Naive thymus-derived CD4-positive, alpha-beta T cell (primary cell): ENCODE data around the gene TOM1L2. TPM values are rescaled to one million over a fixed set of nuclear protein-coding genes. Genes with fewer than 3 reads are reported as not detected.
"Not testable (repeated sequence)": the region's sequence is repeated elsewhere in the genome, so short reads cannot be mapped to it uniquely, and the experiment has no call there.

Experiments
- ATAC-seq: fragments of 150-1000 bp; cut with Tn5 transposase; 2 replicates; pipeline ENCODE4 v1.10.0; 2021; ENCODE audit warnings: mild to moderate bottlenecking, moderate library complexity
- CTCF ChIA-PET: fragments of 350-600 bp; sonication (Branson Sonifier 250); formaldehyde crosslinking; loops from one replicate; lab custom pipeline; 2021; ENCODE audit warnings: antibody characterized with exemption; lab: Charles Lee
- POLR2A ChIA-PET: fragments of 350-600 bp; sonication (Branson Sonifier 250); formaldehyde crosslinking; loops from one replicate; lab custom pipeline; 2021; ENCODE audit warnings: antibody characterized with exemption, inconsistent platforms; lab: Charles Lee
- DNase-seq, 9 donors: peaks; one replicate each; pipeline versions ENCODE4 v3.0.0 to v3.0.0-alpha.2; 2020 to 2022; ENCODE audit warnings: mixed read lengths in 1 of 9
- H3K27ac ChIP-seq: one replicate; pipeline ENCODE4 v1.7.0; 2013; ENCODE audit warnings: mild to moderate bottlenecking, low read depth, low read length, moderate library complexity
- H3K27me3 ChIP-seq, 2 donors: one replicate each; pipeline ENCODE4 v1.7.0; 2013; ENCODE audit warnings: low read length in 2 of 2, mild to moderate bottlenecking in 2 of 2, moderate library complexity in 2 of 2; ENCODE audit not compliant: control insufficient read depth in 2 of 2, insufficient read depth in 2 of 2
- H3K36me3 ChIP-seq, 3 experiments: 1 replicate in 2 of 3; 2 replicates in 1 of 3; pipeline ENCODE4 v1.7.0; 2013; ENCODE audit warnings: low read length in 3 of 3, mild to moderate bottlenecking in 3 of 3, moderate library complexity in 1 of 3; ENCODE audit not compliant: insufficient read depth in 3 of 3, control insufficient read depth in 2 of 3
- H3K4me1 ChIP-seq, 2 donors: one replicate each; pipeline ENCODE4 v1.7.0; 2013; ENCODE audit warnings: low read length in 2 of 2, mild to moderate bottlenecking in 2 of 2, moderate library complexity in 1 of 2; ENCODE audit not compliant: control insufficient read depth in 2 of 2, insufficient read depth in 2 of 2
- H3K4me3 ChIP-seq: 2 replicates; pipeline ENCODE4 v1.7.0; 2013; ENCODE audit warnings: mild to moderate bottlenecking, low read length
- H3K9me3 ChIP-seq, 3 experiments: 1 replicate in 2 of 3; 2 replicates in 1 of 3; pipeline ENCODE4 v1.7.0; 2013; ENCODE audit warnings: low read length in 3 of 3; ENCODE audit not compliant: control insufficient read depth in 2 of 3
- H3K27ac Mint-ChIP-seq, 9 donors: one replicate each; pipeline ENCODE4 v1.8.0; 2020 to 2022; ENCODE audit warnings: mixed read lengths in 9 of 9, mild to moderate bottlenecking in 8 of 9, moderate library complexity in 5 of 9, inconsistent platforms in 2 of 9
- H3K27me3 Mint-ChIP-seq, 5 donors: one replicate each; pipeline ENCODE4 v1.8.0; 2021 to 2022; ENCODE audit warnings: mixed read lengths in 5 of 5, mild to moderate bottlenecking in 1 of 5
- H3K36me3 Mint-ChIP-seq, 5 donors: one replicate each; pipeline ENCODE4 v1.8.0; 2020 to 2022; ENCODE audit warnings: mixed read lengths in 5 of 5, mild to moderate bottlenecking in 3 of 5, inconsistent platforms in 1 of 5
- H3K4me1 Mint-ChIP-seq, 7 donors: one replicate each; pipeline ENCODE4 v1.8.0; 2020 to 2022; ENCODE audit warnings: mixed read lengths in 7 of 7, mild to moderate bottlenecking in 3 of 7, inconsistent platforms in 1 of 7
- H3K4me3 Mint-ChIP-seq, 10 donors: one replicate each; pipeline ENCODE4 v1.8.0; 2020 to 2022; ENCODE audit warnings: mild to moderate bottlenecking in 10 of 10, mixed read lengths in 10 of 10, moderate library complexity in 6 of 10, inconsistent platforms in 2 of 10
- H3K9me3 Mint-ChIP-seq, 11 donors: one replicate each; pipeline ENCODE4 v1.8.0; 2020 to 2022; ENCODE audit warnings: mixed read lengths in 11 of 11, mild to moderate bottlenecking in 4 of 11, inconsistent platforms in 1 of 11, moderate library complexity in 1 of 11
- intact Hi-C, 2 donors: fragments of 100-400 bp; cut with micrococcal nuclease; formaldehyde crosslinking; loops; one replicate each; pipeline ENCODE4 v1.15.1; 2023
- polyA plus RNA-seq, 2 donors: library from polyadenylated mRNA; unstranded; fragments of 300-500 nt; fragmentation: Illumina TruSeq; gene quantifications; one replicate each; pipeline ENCODE4 v1.2.3, GENCODE V29; 2021
- total RNA-seq, 6 experiments: library from RNA in 5 of 6; stranded (reverse) in 5 of 6; gene quantifications; 1 replicate in 5 of 6; 2 replicates in 1 of 6; pipeline ENCODE4 v1.2.3 and lab custom pipeline; 2021 to 2026

Gene TOM1L2
- total and polyA plus RNA-seq, 7 experiments from 2014 or later, result 6.9 to 84.1 (median 61.0) TPM

GRCh38 chr17:17955790-17956341 is 16.3 kb downstream of the TOM1L2 start:
- H3K9me3 Mint-ChIP-seq, H3K9me3 ChIP-seq, intact Hi-C loops, ATAC-seq, H3K27ac ChIP-seq, CTCF ChIA-PET, H3K27me3 ChIP-seq, H3K4me3 ChIP-seq, H3K27me3 Mint-ChIP-seq, H3K36me3 ChIP-seq: not testable (repeated sequence)
- peaks cover 4 to 31% (median 26%) of the 10 kb centered on the region in 5 donors for H3K36me3 Mint-ChIP-seq
- POLR2A ChIA-PET, result interaction anchor here (4.9 to 5.4 kb wide), 2 partner anchors 12 to 18 kb away, joined by 62 read pairs; partner anchors contain the start of genes DRC3 and TOM1L2
- H3K4me1 Mint-ChIP-seq, result peaks cover 54 to 90% (median 77%) of the 10 kb centered on the region in 7 donors
- peak overlapping the region; percentile 78 to 99 (median 85) for H3K27ac Mint-ChIP-seq
- peaks cover 26 to 56% of the 10 kb centered on the region in 2 donors for H3K4me1 ChIP-seq
- peak overlapping the region in 7 of 10 donors; percentile 29 to 69 (median 56) for H3K4me3 Mint-ChIP-seq
- peak in 3 of 9 donors; percentile 16 to 22 (median 19) for DNase-seq

GRCh38 chr17:17954079-17954478 is 18.1 kb downstream of the TOM1L2 start:
- Histone ChIP-seq H3K27me3 (no peaks in the 10 kb centered on the region), H3K4me3 (no peak overlapping the region), H3K27ac (no peak overlapping the region), H3K9me3 (no peaks in the 10 kb centered on the region), H3K4me1 (peaks cover 14 to 42% of the 10 kb centered on the region in 2 donors), H3K36me3 (no peaks in the 10 kb centered on the region)
- ChIA-PET POLR2A (interaction anchor here (0.7 to 1.8 kb wide), 2 partner anchors 9 to 17 kb away, joined by 3 to 4 read pairs; no protein-coding TSS in a partner anchor), CTCF (interaction anchor here (0.7 kb wide), 1 partner anchor 18 kb away, joined by 3 read pairs; the partner anchor contains the start of genes DRC3 and TOM1L2)
- H3K27me3 Mint-ChIP-seq, result no peaks in the 10 kb centered on the region
- peaks cover 4 to 31% (median 26%) of the 10 kb centered on the region in 5 donors for H3K36me3 Mint-ChIP-seq
- peak overlapping the region; percentile 23 to 99 (median 76) for H3K27ac Mint-ChIP-seq
- peaks cover 42 to 85% (median 67%) of the 10 kb centered on the region in 7 donors for H3K4me1 Mint-ChIP-seq
- H3K9me3 Mint-ChIP-seq, result peaks cover 0 to 6% (median 0%) of the 10 kb centered on the region in 11 donors
- intact Hi-C loops, result no loop called here
- peak overlapping the region in 5 of 10 donors; percentile 1 to 69 (median 25) for H3K4me3 Mint-ChIP-seq
- ATAC-seq (no peak), DNase-seq (no peak)

GRCh38 chr17:17952691-17953090 is 19.5 kb downstream of the TOM1L2 start:
- DNase-seq (no peak), ATAC-seq (no peak)
- Histone ChIP-seq H3K9me3 (no peaks in the 10 kb centered on the region), H3K4me1 (peaks cover 4 to 28% of the 10 kb centered on the region in 2 donors), H3K27ac (no peak overlapping the region), H3K27me3 (no peaks in the 10 kb centered on the region), H3K36me3 (no peaks in the 10 kb centered on the region), H3K4me3 (no peak overlapping the region)
- Mint-ChIP-seq H3K4me1 (peaks cover 30 to 77% (median 59%) of the 10 kb centered on the region in 7 donors), H3K36me3 (peaks cover 4 to 32% (median 26%) of the 10 kb centered on the region in 5 donors), H3K27ac (no peak overlapping the region), H3K4me3 (no peak overlapping the region), H3K9me3 (peaks cover 0 to 4% (median 0%) of the 10 kb centered on the region in 11 donors), H3K27me3 (no peaks in the 10 kb centered on the region)
- ChIA-PET CTCF (interaction anchor here (0.7 kb wide), 1 partner anchor 81 kb away, joined by 3 read pairs; no protein-coding TSS in a partner anchor), POLR2A (interaction anchor here (1.8 kb wide), 1 partner anchor 19 kb away, joined by 4 read pairs; the partner anchor contains the start of genes DRC3 and TOM1L2)
- intact Hi-C loops, result no loop called here

DNA sequence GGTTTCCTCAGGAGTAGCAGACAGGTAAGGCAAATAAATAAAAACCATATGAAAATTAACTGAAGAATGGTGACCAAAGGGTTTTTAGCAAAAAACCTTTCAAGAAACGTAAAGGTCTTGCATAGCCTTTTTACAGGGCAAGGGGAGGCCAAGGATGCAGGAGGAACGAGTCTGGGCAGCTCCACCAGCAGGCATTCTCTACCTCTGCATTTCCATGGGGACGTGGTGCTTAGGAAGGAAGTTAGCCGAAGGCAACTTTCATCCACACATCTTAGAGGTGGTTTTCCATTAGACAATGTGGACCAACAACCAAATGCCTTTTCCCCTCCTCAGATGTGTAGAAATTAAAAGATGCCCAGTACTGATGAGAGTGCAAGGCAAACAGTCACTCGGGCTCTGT is 20.7 kb downstream of the TOM1L2 start:
- no peak overlapping the region for H3K27ac Mint-ChIP-seq
- Histone ChIP-seq H3K4me1 (peaks cover 0 to 17% of the 10 kb centered on the region in 2 donors), H3K36me3 (no peaks in the 10 kb centered on the region), H3K27me3 (no peaks in the 10 kb centered on the region), H3K27ac (no peak overlapping the region), H3K4me3 (no peak overlapping the region), H3K9me3 (no peaks in the 10 kb centered on the region)
- peaks cover 24 to 77% (median 53%) of the 10 kb centered on the region in 7 donors for H3K4me1 Mint-ChIP-seq
- H3K36me3 Mint-ChIP-seq, result peaks cover 4 to 32% (median 24%) of the 10 kb centered on the region in 5 donors
- ATAC-seq (no peak), DNase-seq (no peak)
- ChIA-PET POLR2A (interaction anchor here (1.8 kb wide), 1 partner anchor 21 kb away, joined by 4 read pairs; the partner anchor contains the start of genes DRC3 and TOM1L2), CTCF (no interaction called here)
- peaks cover 0 to 4% (median 0%) of the 10 kb centered on the region in 11 donors for H3K9me3 Mint-ChIP-seq
- H3K4me3 Mint-ChIP-seq, result no peak overlapping the region
- intact Hi-C loops, result no loop called here
- H3K27me3 Mint-ChIP-seq, result no peaks in the 10 kb centered on the region

- peaks cover 0 to 10% of the 10 kb centered on the region in 2 donors for H3K4me1 ChIP-seq
- Mint-ChIP-seq H3K4me3 (no peak overlapping the region), H3K36me3 (peaks cover 4 to 29% (median 21%) of the 10 kb centered on the region in 5 donors), H3K27ac (peak overlapping the region in 1 of 9 donors; percentile 80), H3K27me3 (no peaks in the 10 kb centered on the region), H3K9me3 (peaks cover 0 to 2% (median 0%) of the 10 kb centered on the region in 11 donors), H3K4me1 (peaks cover 21 to 78% (median 53%) of the 10 kb centered on the region in 7 donors)
- intact Hi-C loops, result no loop called here
- no peak overlapping the region for H3K27ac ChIP-seq
- ATAC-seq (no peak), DNase-seq (no peak)
- no peaks in the 10 kb centered on the region for H3K36me3 ChIP-seq
- CTCF ChIA-PET, result no interaction called here
- H3K27me3 ChIP-seq, result no peaks in the 10 kb centered on the region
- no peak overlapping the region for H3K4me3 ChIP-seq
- POLR2A ChIA-PET, result no interaction called here
- H3K9me3 ChIP-seq, result no peaks in the 10 kb centered on the region
Measured at GRCh38 chr17:17950806-17951205, 21.4 kb downstream of the TOM1L2 start.

GRCh38 chr17:17950347-17950746 is 21.9 kb downstream of the TOM1L2 start:
- Histone ChIP-seq H3K36me3 (no peaks in the 10 kb centered on the region), H3K9me3 (no peaks in the 10 kb centered on the region), H3K4me3 (no peak overlapping the region), H3K4me1 (peaks cover 0 to 5% of the 10 kb centered on the region in 2 donors), H3K27me3 (no peaks in the 10 kb centered on the region), H3K27ac (no peak overlapping the region)
- Mint-ChIP-seq H3K4me3 (no peak overlapping the region), H3K9me3 (peaks cover 0 to 2% (median 0%) of the 10 kb centered on the region in 11 donors), H3K27ac (peak overlapping the region in 1 of 9 donors; percentile 80), H3K4me1 (peaks cover 21 to 76% (median 52%) of the 10 kb centered on the region in 7 donors), H3K27me3 (no peaks in the 10 kb centered on the region), H3K36me3 (peaks cover 4 to 24% (median 16%) of the 10 kb centered on the region in 5 donors)
- DNase-seq, result no peak
- no peak for ATAC-seq
- CTCF ChIA-PET, result interaction anchor here (0.6 kb wide), 2 partner anchors 16 to 84 kb away, joined by 3 to 4 read pairs; no protein-coding TSS in a partner anchor
- POLR2A ChIA-PET, result interaction anchor here (0.6 to 0.7 kb wide), 2 partner anchors 58 to 466 kb away, joined by 3 to 4 read pairs; no protein-coding TSS in a partner anchor
- intact Hi-C loops, result no loop called here
